ENCODE results near the gene ZNF521. TPM values are rescaled to one million over a fixed set of nuclear protein-coding genes. Genes with fewer than 3 reads are reported as not detected.

ZNF521 gene
- total and polyA plus RNA-seq, 2 of the 13 experiments (the other 11 are each of a cell fraction or from before 2014, with no cell fraction given) = 0.02 TPM; not detected in 1

GRCh38 chr18:25066516-25066915 is 285.4 kb downstream of the ZNF521 start (continued):
- TF ChIP-seq SNAPC4 (CRISPR knock-in tag; IDR thresholded peaks at IDR 0.05) = no peak

DNA sequence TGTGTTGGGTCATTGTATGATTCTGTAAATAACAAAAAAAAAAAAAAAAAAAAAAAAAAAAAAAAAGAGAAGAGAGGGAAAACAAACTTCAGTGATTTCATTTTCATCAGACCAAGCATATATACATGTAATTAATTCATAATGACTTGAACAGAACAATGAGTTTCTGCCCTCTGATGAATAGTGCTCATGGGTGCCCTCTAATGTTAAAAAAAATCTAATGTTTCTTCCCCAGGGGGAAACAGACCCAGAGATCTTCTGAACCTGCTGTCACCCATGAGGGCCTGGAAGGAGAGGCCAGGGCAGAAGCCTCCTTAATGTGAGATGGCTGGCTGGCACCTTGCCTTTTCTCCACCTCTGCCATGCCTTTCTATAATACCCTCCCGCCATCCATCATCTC is 289.2 kb downstream of the ZNF521 start:
- Histone ChIP-seq H3K4me1 (ENCODE audit: insufficient read depth, low read length) (peaks cover 11% of the 10 kb centered on the region), H3K36me3 (replicated peaks in 1 of 2; ENCODE audit: control insufficient read depth in 1 of 2, insufficient read depth in 2 of 2, low read length in 2 of 2) (no peaks in the 10 kb centered on the region), H3K9ac (ENCODE audit: insufficient read depth, low read depth, low read length) (no peak overlapping the region), H3K27me3 (ENCODE audit: control insufficient read depth in 1 of 2, insufficient read depth in 2 of 2, low read length in 2 of 2) (no peaks in the 10 kb centered on the region), H3K4me2 (ENCODE audit: low read depth, low read length) (no peak overlapping the region), H3K79me2 (ENCODE audit: insufficient read depth, low read length) (no peaks in the 10 kb centered on the region), H4K20me1 (ENCODE audit: insufficient read depth, low read length) (no peaks in the 10 kb centered on the region), H3K9me3 (ENCODE audit: low read length) (no peaks in the 10 kb centered on the region), H2AFZ (ENCODE audit: low read length) (no peak overlapping the region), H3K4me3 (replicated peaks in 1 of 3; ENCODE audit: insufficient read depth in 1 of 3, low read depth in 2 of 3, low read length in 3 of 3) (no peak overlapping the region), H3K27ac (ENCODE audit: extremely low read length, insufficient read depth, low read length) (no peak overlapping the region)
- ATAC-seq (no peak), DNase-seq (ENCODE audit: low spot score) (no peak), FAIRE-seq (no peak)
- intact Hi-C loops (cut with micrococcal nuclease; ENCODE audit: unreplicated experiment) (no loop called here), in situ Hi-C loops (cut with HindIII; ENCODE audit: extremely low pct_ligation_motif_present, low pct_unique_long_range_greater_than_20kb) (no loop called here)
- whole genome bisulfite sequencing (ENCODE audit: low lambda C conversion rate) = 100% methylated on average over 1 of the region's 1 CpG
- BruUV-seq (replicated peaks) = no TSS peak
- CTCF ChIA-PET (ENCODE audit: low intra/inter-chr PET ratio, low total read pairs) = no interaction called here
- POLR2A ChIA-PET = no interaction called here
- TF ChIP-seq ZNF839 (CRISPR knock-in tag; IDR thresholded peaks at IDR 0.05; ENCODE audit: borderline replicate concordance) (no peak), ATM (IDR thresholded peaks at IDR 0.05; ENCODE audit: borderline replicate concordance) (no peak), CBX5 (CRISPR knock-in tag; IDR thresholded peaks at IDR 0.05; ENCODE audit: borderline replicate concordance) (no peak), PITX1 (CRISPR knock-in tag; IDR thresholded peaks at IDR 0.05) (no peak), ZNF337 (CRISPR knock-in tag; IDR thresholded peaks at IDR 0.05; ENCODE audit: borderline replicate concordance, low read depth) (no peak), NFRKB (IDR thresholded peaks at IDR 0.05) (no peak), TCF7L2 (IDR thresholded peaks at IDR 0.05; ENCODE audit: low read depth, low read length) (no peak), AGO1 (IDR thresholded peaks at IDR 0.05; ENCODE audit: low read depth, low read length, poor library complexity, severe bottlenecking) (no peak), ZNF326 (CRISPR knock-in tag; IDR thresholded peaks at IDR 0.05; ENCODE audit: borderline replicate concordance) (no peak)
- TF ChIP-seq, protein P1, sequence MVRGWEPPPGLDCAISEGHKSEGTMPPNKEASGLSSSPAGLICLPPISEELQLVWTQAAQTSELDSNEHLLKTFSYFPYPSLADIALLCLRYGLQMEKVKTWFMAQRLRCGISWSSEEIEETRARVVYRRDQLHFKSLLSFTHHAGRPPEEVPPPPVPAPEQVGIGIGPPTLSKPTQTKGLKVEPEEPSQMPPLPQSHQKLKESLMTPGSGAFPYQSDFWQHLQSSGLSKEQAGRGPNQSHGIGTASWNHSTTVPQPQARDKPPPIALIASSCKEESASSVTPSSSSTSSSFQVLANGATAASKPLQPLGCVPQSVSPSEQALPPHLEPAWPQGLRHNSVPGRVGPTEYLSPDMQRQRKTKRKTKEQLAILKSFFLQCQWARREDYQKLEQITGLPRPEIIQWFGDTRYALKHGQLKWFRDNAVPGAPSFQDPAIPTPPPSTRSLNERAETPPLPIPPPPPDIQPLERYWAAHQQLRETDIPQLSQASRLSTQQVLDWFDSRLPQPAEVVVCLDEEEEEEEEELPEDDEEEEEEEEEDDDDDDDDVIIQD (CRISPR knock-in tag; IDR thresholded peaks at IDR 0.05; ENCODE audit: low read depth) = no peak
- TF ChIP-seq, protein P2, sequence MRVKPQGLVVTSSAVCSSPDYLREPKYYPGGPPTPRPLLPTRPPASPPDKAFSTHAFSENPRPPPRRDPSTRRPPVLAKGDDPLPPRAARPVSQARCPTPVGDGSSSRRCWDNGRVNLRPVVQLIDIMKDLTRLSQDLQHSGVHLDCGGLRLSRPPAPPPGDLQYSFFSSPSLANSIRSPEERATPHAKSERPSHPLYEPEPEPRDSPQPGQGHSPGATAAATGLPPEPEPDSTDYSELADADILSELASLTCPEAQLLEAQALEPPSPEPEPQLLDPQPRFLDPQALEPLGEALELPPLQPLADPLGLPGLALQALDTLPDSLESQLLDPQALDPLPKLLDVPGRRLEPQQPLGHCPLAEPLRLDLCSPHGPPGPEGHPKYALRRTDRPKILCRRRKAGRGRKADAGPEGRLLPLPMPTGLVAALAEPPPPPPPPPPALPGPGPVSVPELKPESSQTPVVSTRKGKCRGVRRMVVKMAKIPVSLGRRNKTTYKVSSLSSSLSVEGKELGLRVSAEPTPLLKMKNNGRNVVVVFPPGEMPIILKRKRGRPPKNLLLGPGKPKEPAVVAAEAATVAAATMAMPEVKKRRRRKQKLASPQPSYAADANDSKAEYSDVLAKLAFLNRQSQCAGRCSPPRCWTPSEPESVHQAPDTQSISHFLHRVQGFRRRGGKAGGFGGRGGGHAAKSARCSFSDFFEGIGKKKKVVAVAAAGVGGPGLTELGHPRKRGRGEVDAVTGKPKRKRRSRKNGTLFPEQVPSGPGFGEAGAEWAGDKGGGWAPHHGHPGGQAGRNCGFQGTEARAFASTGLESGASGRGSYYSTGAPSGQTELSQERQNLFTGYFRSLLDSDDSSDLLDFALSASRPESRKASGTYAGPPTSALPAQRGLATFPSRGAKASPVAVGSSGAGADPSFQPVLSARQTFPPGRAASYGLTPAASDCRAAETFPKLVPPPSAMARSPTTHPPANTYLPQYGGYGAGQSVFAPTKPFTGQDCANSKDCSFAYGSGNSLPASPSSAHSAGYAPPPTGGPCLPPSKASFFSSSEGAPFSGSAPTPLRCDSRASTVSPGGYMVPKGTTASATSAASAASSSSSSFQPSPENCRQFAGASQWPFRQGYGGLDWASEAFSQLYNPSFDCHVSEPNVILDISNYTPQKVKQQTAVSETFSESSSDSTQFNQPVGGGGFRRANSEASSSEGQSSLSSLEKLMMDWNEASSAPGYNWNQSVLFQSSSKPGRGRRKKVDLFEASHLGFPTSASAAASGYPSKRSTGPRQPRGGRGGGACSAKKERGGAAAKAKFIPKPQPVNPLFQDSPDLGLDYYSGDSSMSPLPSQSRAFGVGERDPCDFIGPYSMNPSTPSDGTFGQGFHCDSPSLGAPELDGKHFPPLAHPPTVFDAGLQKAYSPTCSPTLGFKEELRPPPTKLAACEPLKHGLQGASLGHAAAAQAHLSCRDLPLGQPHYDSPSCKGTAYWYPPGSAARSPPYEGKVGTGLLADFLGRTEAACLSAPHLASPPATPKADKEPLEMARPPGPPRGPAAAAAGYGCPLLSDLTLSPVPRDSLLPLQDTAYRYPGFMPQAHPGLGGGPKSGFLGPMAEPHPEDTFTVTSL (CRISPR knock-in tag; IDR thresholded peaks at IDR 0.05; ENCODE audit: borderline replicate concordance) = no peak
